Cardiac fibroblast (primary cell): ENCODE results near the gene NUTF2.
"Not testable (repeated sequence)": the region's sequence is repeated elsewhere in the genome, so short reads cannot be mapped to it uniquely, and the experiment has no call there.

Experiments used
- DNase-seq, 2 donors: peaks; one replicate each; pipeline versions ENCODE4 v3.0.0 to v3.0.0-alpha.2; 2010; ENCODE audit warnings: low read depth in 2 of 2
- H3K4me3 ChIP-seq, 2 donors: replicated peaks in 1 of 2; 1 replicate in 1 of 2; 2 replicates in 1 of 2; pipeline ENCODE4 v1.5.1; 2011; ENCODE audit warnings: low read depth in 2 of 2, low read length in 2 of 2, mild to moderate bottlenecking in 2 of 2, moderate library complexity in 1 of 2
- TF ChIP-seq, protein P1 (sequence below): IDR thresholded peaks from one replicate; pipeline ENCODE4 v1.5.1; 2011; ENCODE audit warnings: low read depth, mild to moderate bottlenecking, low read length, inconsistent platforms

Gene NUTF2

DNA sequence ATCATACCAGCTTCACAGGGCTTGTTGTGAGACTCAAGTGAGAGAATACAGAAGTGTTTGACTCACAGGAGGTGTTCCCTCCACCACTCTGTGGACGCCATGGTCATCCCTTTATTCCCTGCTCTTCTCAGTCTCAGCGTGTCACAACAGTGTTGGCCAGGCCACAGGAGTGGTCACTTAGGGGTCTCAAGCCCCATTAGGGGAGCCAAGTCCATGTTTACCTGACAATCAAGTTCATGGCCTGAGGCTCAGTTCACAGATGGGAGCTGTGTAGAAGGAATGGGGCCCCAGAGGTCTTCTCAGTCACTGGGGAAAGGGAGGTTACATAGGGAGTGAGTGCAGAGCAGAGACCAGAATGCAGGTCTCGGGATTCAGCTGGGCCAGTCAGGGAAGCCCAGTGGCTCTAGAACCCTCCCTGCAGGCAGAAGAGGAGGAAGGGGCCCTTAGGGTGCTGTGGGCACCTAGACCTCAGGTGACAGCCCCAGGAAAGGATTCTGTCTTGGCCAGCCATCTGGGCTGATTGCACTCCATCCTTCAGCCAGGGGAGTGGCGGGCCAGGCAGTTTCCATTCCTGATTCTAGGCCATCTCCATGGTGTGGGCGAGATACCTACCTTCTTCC is 10.3 kb downstream of the NUTF2 start:
- TF ChIP-seq, protein P1, sequence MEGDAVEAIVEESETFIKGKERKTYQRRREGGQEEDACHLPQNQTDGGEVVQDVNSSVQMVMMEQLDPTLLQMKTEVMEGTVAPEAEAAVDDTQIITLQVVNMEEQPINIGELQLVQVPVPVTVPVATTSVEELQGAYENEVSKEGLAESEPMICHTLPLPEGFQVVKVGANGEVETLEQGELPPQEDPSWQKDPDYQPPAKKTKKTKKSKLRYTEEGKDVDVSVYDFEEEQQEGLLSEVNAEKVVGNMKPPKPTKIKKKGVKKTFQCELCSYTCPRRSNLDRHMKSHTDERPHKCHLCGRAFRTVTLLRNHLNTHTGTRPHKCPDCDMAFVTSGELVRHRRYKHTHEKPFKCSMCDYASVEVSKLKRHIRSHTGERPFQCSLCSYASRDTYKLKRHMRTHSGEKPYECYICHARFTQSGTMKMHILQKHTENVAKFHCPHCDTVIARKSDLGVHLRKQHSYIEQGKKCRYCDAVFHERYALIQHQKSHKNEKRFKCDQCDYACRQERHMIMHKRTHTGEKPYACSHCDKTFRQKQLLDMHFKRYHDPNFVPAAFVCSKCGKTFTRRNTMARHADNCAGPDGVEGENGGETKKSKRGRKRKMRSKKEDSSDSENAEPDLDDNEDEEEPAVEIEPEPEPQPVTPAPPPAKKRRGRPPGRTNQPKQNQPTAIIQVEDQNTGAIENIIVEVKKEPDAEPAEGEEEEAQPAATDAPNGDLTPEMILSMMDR = no peak
- no peak for DNase-seq
- H3K4me3 ChIP-seq = no peak overlapping the region

DNA sequence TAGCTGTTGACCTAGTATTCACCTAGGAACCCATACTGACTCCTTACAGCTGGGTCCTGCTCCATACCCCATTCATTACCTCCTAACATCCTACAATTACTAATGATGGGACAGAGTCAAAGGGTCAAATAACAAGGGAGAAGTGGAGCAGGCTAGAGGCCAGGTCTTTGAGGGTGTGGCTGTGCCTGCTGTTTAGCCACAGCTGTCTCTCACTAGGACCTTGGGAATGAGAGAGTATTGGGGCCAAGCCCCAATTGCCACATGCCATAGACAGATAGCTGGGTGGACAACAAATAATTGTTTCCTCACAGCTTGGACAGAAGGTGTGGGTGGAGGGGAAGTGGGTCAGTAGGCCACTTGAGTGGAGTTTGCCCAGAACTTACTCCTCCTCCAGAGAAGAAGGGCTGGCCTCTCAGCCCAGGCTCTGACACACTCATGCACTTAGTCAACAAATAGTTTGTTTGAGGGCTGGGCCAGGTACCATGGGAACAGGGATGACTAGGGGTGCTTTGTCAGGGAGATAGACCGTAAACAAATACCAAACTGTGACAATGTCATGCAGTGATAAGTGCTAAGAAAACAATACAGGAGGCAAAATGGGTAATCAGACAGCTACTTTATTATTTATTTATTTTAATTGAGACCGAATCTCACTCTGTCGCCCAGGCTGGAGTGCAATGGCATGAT is 11.0 kb downstream of the NUTF2 start:
- DNase-seq = peak; percentile 96 to 98
- H3K4me3 ChIP-seq = no peak overlapping the region
- TF ChIP-seq, protein P1 = no peak

DNA sequence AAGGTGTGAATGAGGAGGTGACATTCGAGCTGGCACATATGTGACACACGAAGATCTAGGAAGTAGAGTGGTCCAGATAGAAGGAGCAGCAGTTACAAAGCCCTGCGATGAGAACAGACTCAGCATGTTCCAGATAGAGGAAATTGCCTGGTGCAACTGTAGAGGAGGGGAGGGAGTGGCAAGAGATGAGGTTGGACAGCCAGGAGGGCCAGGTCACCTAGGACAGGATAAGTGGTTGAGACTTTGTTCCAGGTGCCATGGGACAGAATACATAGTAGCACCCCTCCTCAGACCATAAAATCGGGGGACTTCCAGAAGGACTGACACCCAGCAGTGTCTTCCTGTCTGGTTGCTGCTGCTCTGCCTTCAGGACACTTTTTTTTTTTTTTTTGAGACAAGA is 11.8 kb downstream of the NUTF2 start:
- TF ChIP-seq, protein P1 = no peak
- no peak for DNase-seq
- no peak overlapping the region for H3K4me3 ChIP-seq

DNA sequence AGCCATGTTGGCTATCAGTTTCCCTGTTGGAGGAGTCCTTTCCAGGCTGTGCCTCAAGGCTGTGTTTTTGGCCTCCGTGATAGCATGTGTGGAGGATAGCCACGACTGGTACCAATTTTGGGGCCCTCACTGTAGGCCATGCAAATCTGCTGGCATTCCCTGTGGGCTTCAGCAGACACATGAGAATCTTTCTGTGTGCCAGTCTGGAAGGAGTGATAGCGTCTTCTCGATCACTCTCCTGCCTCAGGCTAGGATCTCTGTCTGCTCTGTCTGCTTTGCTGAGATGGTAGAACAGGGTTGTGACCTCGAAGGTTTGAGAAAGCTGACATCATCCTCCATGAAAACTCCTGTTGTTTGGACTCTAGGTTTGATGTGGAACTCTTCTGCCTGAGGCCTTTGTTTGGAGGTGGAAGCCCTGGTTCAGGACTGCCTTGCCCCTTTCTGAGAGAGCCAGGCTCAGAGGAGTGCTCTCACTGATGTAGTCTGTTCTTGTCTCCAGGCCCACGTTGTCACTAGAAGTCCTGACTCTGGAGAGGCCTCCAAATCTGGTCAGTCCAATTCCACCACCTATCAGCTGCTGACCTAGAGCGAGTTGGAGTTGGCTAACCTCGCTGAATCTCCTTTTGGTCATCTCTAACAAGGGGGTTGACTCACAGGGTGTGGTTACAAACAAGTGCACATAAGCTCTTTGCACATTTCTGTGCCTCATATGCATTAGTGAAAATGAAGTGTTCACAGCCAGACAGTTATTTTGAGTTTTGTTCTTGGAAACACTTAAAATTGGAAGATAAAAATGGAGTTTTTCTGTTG is 14.1 kb downstream of the NUTF2 start:
- TF ChIP-seq, protein P1 = no peak
- no peak overlapping the region for H3K4me3 ChIP-seq
- peak; percentile 17 to 77 for DNase-seq

DNA sequence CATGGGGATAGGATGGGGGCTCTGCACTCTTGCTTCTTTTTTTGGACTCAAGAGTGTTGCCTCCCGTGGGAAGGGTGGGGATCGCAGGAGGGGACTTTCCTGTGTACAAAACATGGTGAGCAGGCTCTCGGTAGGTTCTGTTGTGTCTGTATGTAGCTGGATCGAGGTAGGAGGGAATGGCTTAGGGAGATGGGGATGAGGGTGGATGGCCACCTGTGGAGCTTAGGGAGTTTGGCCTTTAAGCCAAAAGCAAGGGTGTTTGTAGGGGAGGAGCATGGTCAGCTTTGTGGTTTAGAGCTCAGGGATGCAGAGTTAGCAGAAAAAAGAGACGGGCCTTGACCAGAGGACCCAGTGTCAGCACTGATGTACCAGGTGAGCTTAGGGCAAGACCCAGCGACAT is 15.1 kb downstream of the NUTF2 start:
- H3K4me3 ChIP-seq = no peak overlapping the region
- DNase-seq = no peak
- TF ChIP-seq, protein P1 = no peak

DNA sequence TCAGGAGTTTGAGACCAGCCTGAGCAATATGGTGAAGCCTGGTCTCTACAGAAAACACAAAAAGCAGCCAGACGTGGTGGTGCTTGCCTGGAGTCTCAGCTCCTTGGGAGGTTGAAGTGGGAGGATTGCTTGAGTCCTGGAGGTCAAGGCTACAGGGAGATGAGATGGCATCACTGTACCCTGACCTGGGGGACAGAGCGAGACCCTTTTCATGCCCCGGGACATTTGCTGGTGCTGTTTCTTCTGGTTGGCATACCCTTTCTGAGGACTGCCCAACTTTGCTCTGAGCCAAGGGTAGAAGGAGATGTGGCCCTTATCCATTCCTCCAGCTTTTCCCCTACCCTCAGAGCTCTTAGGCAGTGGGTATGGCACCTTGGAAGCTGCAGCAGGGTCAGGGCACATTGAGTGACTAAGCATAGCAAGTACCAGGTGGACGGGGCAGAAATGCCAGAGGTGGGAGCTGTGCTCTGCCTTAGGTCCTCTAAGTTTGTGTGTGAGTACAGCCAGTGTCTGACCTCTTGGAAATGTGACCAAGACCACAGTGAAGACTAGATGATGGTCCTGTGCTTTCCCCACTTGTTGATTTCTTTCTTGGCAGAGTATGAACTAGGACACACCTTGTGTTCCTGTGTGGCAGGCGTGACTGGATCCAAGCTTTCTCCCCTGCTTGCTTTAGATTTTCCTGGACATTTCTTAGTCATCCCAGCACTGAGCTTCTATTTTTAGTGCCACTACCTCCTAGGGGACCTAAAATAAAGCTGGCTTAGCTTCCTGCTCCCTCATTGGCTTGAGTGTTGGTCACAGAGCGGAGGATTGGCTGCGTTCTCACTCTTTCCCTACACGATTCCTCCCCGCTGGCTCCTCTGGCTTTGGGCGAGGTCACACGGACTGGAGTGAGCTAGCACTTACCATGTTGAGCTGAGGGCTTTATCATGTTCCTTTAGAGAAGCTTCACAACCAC is 16.2 kb downstream of the NUTF2 start:
- TF ChIP-seq, protein P1 = no peak
- peak overlapping the region in 1 of 2 donors; percentile 0 for H3K4me3 ChIP-seq
- DNase-seq = peak; percentile 79 to 90

DNA sequence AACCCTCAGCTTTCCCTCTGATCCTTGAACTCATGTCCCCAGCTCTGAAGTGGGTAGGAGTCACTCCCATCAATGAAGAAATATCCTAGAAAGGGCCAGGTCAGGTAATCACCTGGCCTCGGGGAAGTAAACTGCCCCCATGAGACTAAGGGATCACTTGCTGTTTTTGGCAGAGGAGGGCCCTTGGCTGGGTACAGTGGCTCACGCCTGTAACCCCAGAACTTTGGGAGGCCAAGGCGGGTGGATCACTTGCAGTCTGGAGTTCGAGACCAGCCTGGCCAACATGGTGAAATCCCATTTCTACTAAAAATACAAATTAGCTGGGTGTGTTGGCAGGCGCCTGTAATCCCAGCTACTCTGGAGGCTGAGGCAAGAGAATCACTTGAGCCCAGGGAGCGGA is 17.3 kb downstream of the NUTF2 start:
- H3K4me3 ChIP-seq, DNase-seq: not testable (repeated sequence)
